Bronchial epithelial cell (primary cell): ENCODE results near the gene DYNC1LI1. TPM values are rescaled to one million over a fixed set of nuclear protein-coding genes. Genes with fewer than 3 reads are reported as not detected.
A peak's percentile ranks its signal among the peaks of the same experiment; 100 is the strongest.

Experiments
- DNase-seq: peaks from one replicate; pipeline ENCODE4 v3.0.0-alpha.2; 2010; ENCODE audit warnings: low read depth
- FAIRE-seq: peaks from 2 replicates; lab custom pipeline; 2011; peaks lifted over from hg19 to GRCh38; lab: Jason Lieb, UNC
- H3K27me3 ChIP-seq: 2 replicates; pipeline ENCODE4 v1.5.1; 2011; ENCODE audit warnings: low read length; ENCODE audit not compliant: control insufficient read depth, insufficient read depth
- H3K36me3 ChIP-seq: 2 replicates; pipeline ENCODE4 v1.5.1; 2011; ENCODE audit warnings: low read length; ENCODE audit not compliant: control insufficient read depth, insufficient read depth
- H3K4me3 ChIP-seq: 2 replicates; pipeline ENCODE4 v1.5.1; 2011; ENCODE audit warnings: mild to moderate bottlenecking, low read depth, low read length, control low read depth
- total RNA-seq: library from RNA; depleted of rRNA; stranded (reverse); fragments of >200 nt; gene quantifications from 2 replicates; pipeline ENCODE4 v1.2.1, GENCODE V29; 2014
- TF ChIP-seq, protein P1 (sequence below): IDR thresholded peaks from 2 replicates; pipeline ENCODE4 v1.5.1; 2011; ENCODE audit warnings: mild to moderate bottlenecking, moderate library complexity, low read length, control low read depth, inconsistent platforms; ENCODE audit not compliant: insufficient read depth, severe bottlenecking

Gene DYNC1LI1
- total RNA-seq, 1 donor from 2014 or later: 24.5 TPM

DNA sequence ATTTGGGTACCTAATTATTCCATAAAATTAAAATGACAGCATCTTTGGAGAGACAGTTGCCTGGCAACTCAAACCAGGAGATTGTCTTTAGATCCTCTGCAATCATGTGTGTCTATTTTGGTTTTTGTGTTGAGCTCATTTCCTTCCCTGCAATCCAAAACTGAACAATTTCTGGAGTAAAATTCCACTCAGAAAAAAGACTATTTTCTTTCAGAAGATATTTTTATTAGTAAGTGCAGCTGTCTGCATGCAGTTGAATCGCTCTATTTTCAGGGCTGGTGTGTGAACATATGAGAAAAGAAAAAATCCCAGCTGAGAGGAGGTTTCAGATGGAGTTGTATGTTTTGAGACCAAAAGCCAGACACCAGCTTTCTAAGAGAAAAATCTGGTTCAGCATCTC, 41.9 kb upstream of the DYNC1LI1 start:
- FAIRE-seq (no peak), DNase-seq (no peak)
- Histone ChIP-seq H3K36me3 (no peaks in the 10 kb centered on the region), H3K27me3 (no peaks in the 10 kb centered on the region), H3K4me3 (no peak overlapping the region)
- TF ChIP-seq, protein P1, sequence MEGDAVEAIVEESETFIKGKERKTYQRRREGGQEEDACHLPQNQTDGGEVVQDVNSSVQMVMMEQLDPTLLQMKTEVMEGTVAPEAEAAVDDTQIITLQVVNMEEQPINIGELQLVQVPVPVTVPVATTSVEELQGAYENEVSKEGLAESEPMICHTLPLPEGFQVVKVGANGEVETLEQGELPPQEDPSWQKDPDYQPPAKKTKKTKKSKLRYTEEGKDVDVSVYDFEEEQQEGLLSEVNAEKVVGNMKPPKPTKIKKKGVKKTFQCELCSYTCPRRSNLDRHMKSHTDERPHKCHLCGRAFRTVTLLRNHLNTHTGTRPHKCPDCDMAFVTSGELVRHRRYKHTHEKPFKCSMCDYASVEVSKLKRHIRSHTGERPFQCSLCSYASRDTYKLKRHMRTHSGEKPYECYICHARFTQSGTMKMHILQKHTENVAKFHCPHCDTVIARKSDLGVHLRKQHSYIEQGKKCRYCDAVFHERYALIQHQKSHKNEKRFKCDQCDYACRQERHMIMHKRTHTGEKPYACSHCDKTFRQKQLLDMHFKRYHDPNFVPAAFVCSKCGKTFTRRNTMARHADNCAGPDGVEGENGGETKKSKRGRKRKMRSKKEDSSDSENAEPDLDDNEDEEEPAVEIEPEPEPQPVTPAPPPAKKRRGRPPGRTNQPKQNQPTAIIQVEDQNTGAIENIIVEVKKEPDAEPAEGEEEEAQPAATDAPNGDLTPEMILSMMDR: no peak

DNA sequence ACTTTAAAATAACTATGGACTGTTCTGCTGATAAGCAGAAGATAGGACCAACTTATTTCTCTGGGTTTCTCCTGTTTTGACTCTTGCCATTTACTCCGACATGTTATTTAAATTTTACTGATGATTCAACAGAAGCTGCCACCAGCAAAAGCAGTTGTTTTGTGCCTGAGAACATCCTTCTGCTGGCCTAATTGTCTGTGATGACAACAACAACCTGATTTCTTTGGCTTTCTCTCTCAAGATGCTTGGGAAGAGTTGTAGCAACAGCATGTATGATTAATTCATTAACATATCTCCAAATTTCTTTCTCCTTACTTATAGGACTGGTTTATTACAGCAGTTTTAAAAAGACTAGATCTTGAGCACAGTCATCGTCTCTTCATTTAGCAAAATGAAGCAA, 36.9 kb upstream of the DYNC1LI1 start:
- H3K27me3 ChIP-seq: no peaks in the 10 kb centered on the region
- TF ChIP-seq, protein P1: no peak
- no peak for FAIRE-seq

DNA sequence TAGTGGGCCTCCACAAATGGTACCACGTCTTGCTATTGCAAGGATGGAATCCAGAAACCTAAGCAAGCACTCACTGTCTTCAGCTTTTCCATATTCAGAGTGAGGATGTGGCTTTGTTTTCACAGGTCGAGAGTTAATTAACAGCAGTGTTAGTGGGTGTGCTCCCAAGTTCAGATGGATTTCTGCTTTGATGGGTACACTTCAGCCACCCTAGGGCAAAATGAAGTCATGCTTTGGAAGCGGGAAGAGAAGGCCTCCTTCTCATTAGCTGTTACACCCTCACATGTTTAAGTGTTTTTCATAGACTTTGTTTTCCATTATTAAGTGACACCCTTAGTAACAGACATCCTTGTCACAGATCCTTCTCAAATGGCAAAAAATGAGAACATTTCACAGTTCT, 36.3 kb upstream of the DYNC1LI1 start:
- no peak for DNase-seq
- H3K36me3 ChIP-seq: no peaks in the 10 kb centered on the region
- H3K27me3 ChIP-seq: no peaks in the 10 kb centered on the region
- TF ChIP-seq, protein P1: no peak
- H3K4me3 ChIP-seq: no peak overlapping the region
- no peak for FAIRE-seq

More for the DNA sequence above, 36.9 kb upstream of the DYNC1LI1 start:
- no peak for DNase-seq
- no peaks in the 10 kb centered on the region for H3K36me3 ChIP-seq
- H3K4me3 ChIP-seq: no peak overlapping the region

DNA sequence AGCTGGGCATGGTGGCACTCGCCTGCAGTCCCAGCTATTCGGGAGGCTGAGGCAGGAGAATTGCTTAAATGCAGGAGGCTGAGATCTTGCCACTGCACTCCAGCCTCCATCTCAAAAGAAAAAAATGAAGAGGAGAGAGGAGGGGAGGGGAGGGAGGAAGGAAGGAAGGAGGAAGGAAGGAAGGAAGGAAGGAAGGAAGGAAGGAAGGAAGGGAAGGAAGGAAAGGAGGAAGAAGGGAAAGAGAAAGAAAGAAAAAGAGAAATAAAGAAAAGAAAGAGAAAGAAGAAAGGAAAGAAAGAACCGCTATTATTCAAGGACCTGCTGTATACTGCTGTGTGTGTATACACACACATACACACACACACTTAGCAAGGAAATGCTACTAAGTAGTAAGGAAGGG, 35.6 kb upstream of the DYNC1LI1 start:
- Histone ChIP-seq H3K4me3 (no peak overlapping the region), H3K36me3 (no peaks in the 10 kb centered on the region), H3K27me3 (no peaks in the 10 kb centered on the region)
- TF ChIP-seq, protein P1: no peak
- FAIRE-seq (no peak), DNase-seq (no peak)

DNA sequence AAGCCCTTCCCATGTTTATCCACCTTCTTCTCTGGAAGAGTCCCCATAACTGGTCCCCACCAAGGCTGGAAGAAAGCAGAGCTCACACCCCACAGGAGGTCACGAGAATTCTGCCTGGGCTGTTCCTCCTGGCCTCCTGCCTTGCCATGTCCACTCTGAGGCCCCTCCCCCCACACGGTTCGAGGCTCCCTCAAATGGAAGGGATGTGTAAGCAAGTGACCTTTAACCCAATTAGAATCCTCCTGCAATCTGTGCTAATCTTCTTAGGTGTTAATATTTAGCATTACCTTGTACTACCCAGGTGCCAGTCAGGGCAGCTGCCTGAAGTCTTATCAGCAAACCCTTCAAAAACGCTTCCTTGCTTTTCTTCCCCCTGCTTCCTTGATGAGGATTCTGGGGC, 32.4 kb upstream of the DYNC1LI1 start:
- TF ChIP-seq, protein P1: no peak
- Histone ChIP-seq H3K36me3 (no peaks in the 10 kb centered on the region), H3K4me3 (no peak overlapping the region), H3K27me3 (no peaks in the 10 kb centered on the region)
- FAIRE-seq: no peak
- DNase-seq: no peak

DNA sequence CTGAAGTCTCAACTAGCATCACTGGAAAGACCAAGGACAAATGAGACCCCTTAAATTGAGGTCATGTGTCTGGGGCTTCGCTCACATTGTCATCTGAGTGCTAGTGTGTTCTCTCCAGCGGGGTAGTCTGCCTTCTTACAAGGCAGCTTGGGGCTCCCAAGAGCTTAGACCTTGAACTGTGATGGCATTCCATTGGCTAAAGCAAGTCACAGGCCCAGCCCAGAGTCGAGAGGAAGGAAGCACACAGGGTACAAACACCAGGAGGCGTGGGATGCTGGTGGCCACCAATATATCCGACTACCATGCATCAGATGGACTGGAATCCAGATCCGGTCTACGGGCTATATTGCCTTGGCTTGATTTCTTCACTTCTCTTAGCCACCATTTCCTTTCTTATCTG, 31.5 kb upstream of the DYNC1LI1 start:
- Histone ChIP-seq H3K4me3 (no peak overlapping the region), H3K36me3 (no peaks in the 10 kb centered on the region), H3K27me3 (no peaks in the 10 kb centered on the region)
- no peak for DNase-seq
- peak; percentile 83 for FAIRE-seq
- TF ChIP-seq, protein P1: no peak
